ENCODE measurements around the gene NKX2-2. TPM values are rescaled to one million over a fixed set of nuclear protein-coding genes. Genes with fewer than 3 reads are reported as not detected.

Gene NKX2-2
- total and polyA plus RNA-seq, 2 of the 8 experiments (the other 6 are each of a cell fraction or from before 2014, with no cell fraction given): not detected

GRCh38 chr20:21557241-21558020 is 43.6 kb upstream of the NKX2-2 start:
- no peak overlapping the region for H3K23ac ChIP-seq (ENCODE audit: insufficient read length)
- H4K5ac ChIP-seq (ENCODE audit: insufficient read length, low read depth, low read length): no peak overlapping the region
- H3K27me3 ChIP-seq (replicated peaks in 1 of 4; ENCODE audit: control insufficient read depth in 3 of 4, extremely low read depth in 1 of 4, insufficient read depth in 3 of 4, low read length in 3 of 4): no peaks in the 10 kb centered on the region
- no peak overlapping the region for H3K4me2 ChIP-seq (ENCODE audit: insufficient read depth in 1 of 2, low read depth in 2 of 2, low read length in 2 of 2)
- no peak overlapping the region for H2BK120ac ChIP-seq (replicated peaks; ENCODE audit: low read depth, low read length)
- H2AK5ac ChIP-seq (ENCODE audit: low read depth, low read length): no peak overlapping the region
- no peak for DNase-seq (ENCODE audit: low read depth in 1 of 2, low spot score in 2 of 2)
- H3K27ac ChIP-seq (ENCODE audit: low read depth, low read length): no peak overlapping the region
- H2BK15ac ChIP-seq (ENCODE audit: low read length): no peak overlapping the region
- WGBS, 2 experiments (ENCODE audit: extremely low coverage in 1 of 2, insufficient coverage in 1 of 2, insufficient read length in 1 of 2, insufficient replicate concordance in 2 of 2, low coverage in 1 of 2, low lambda C conversion rate in 2 of 2, missing lambda C conversion rate in 1 of 2): 93% methylated on average over 20 of the region's 20 CpGs; no CpG with 5 or more reads in 1 of the 2 experiments
- no peak overlapping the region for H4K91ac ChIP-seq (replicated peaks; ENCODE audit: insufficient read length, low read length)
- no peak overlapping the region; the same call in 1 of the 2 replicates for H4K8ac ChIP-seq (ENCODE audit: extremely low read depth, insufficient read depth, low read length)
- no peak overlapping the region for H2BK5ac ChIP-seq (ENCODE audit: low read depth, low read length)
- H2BK12ac ChIP-seq (ENCODE audit: low read depth, low read length): no peak overlapping the region
- H2AFZ ChIP-seq (ENCODE audit: low read length): no peak overlapping the region
- H3K4me3 ChIP-seq (ENCODE audit: extremely low read depth in 1 of 4, insufficient read depth in 2 of 4, low read depth in 3 of 4, low read length in 4 of 4): no peak overlapping the region
- no peaks in the 10 kb centered on the region for H4K20me1 ChIP-seq (replicated peaks in 1 of 2; ENCODE audit: control insufficient read depth in 1 of 2, insufficient read depth in 2 of 2, low read length in 2 of 2)
- H3K4ac ChIP-seq (replicated peaks; ENCODE audit: insufficient read length, low read depth, low read length): no peak overlapping the region
- no peak overlapping the region for H3K56ac ChIP-seq (replicated peaks; ENCODE audit: insufficient read length, low read depth, low read length)
- no peaks in the 10 kb centered on the region for H3K9me3 ChIP-seq (ENCODE audit: insufficient read depth in 2 of 2, low read depth in 1 of 2, low read length in 1 of 2)
- no peak overlapping the region for H2BK20ac ChIP-seq (ENCODE audit: low read length)
- H3K4me1 ChIP-seq (replicated peaks in 1 of 4; ENCODE audit: control insufficient read depth in 3 of 4, insufficient read depth in 4 of 4, low read length in 3 of 4): peaks cover 0 to 9% (median 0%) of the 10 kb centered on the region in 4 experiments; a peak in 3 of 7 replicates
- no peaks in the 10 kb centered on the region for H3K79me1 ChIP-seq (ENCODE audit: low read depth, low read length)
- no peaks in the 10 kb centered on the region for H3K36me3 ChIP-seq (ENCODE audit: control insufficient read depth in 2 of 4, insufficient read depth in 4 of 4, low read length in 3 of 4)
- H3K9ac ChIP-seq (replicated peaks in 1 of 4; ENCODE audit: extremely low read depth in 1 of 4, low read depth in 3 of 4, low read length in 3 of 4): no peak overlapping the region
- POLR2A ChIA-PET (ENCODE audit: partially characterized antibody): no interaction called here
- H3K23me2 ChIP-seq (ENCODE audit: low read depth, low read length): no peaks in the 10 kb centered on the region
- H3K79me2 ChIP-seq (ENCODE audit: control insufficient read depth in 1 of 2, insufficient read depth in 2 of 2, low read length in 2 of 2): no peaks in the 10 kb centered on the region
- H3K18ac ChIP-seq (ENCODE audit: extremely low read depth, low read length): no peak overlapping the region
- FAIRE-seq: no peak
- CTCF ChIA-PET (ENCODE audit: partially characterized antibody): interaction anchor here (0.8 to 5.6 kb wide), 11 partner anchors 9 to 41 kb away, joined by 3 to 43 read pairs (median 3); no protein-coding TSS in a partner anchor
- no peak overlapping the region for H3K14ac ChIP-seq (ENCODE audit: insufficient read length)
- TF ChIP-seq BACH1 (IDR thresholded peaks at IDR 0.05; ENCODE audit: low read length): no peak
- TF ChIP-seq SIN3A (conservative IDR thresholded peaks at IDR 0.05 in 1 of 2, IDR thresholded peaks at IDR 0.05 in 1 of 2; ENCODE audit: low read depth in 1 of 2, low read length in 2 of 2): no peak
- TF ChIP-seq CBX5 (IDR thresholded peaks at IDR 0.05; ENCODE audit: low read depth, low read length): no peak
- TF ChIP-seq RBBP5 (IDR thresholded peaks at IDR 0.05; ENCODE audit: borderline replicate concordance, low read depth, low read length): no peak
- no peak for TF ChIP-seq CTCF (IDR thresholded peaks at IDR 0.05; ENCODE audit: control extremely low read depth in 1 of 3, insufficient read depth in 1 of 3, low read depth in 1 of 3, low read length in 3 of 3)
- no peak for TF ChIP-seq POLR2A (IDR thresholded peaks at IDR 0.05; ENCODE audit: control extremely low read depth in 1 of 2, low read depth in 2 of 2, low read length in 2 of 2)
- no peak for TF ChIP-seq KDM5A (IDR thresholded peaks at IDR 0.05; ENCODE audit: low read length)
- TF ChIP-seq KDM1A (IDR thresholded peaks at IDR 0.05; ENCODE audit: borderline replicate concordance, low read length): no peak
- no peak for TF ChIP-seq E2F6 (IDR thresholded peaks at IDR 0.05)
